HG02938 (cell line): ENCODE measurements around the gene CUL4B.
"Not testable (repeated sequence)": the region's sequence is repeated elsewhere in the genome, so short reads cannot be mapped to it uniquely, and the experiment has no call there.

Experiments used
- ATAC-seq: cut with Tn5 transposase; IDR thresholded peaks from one replicate; pipeline ENCODE4 v1.9.1; 2021; ENCODE audit warnings: mild to moderate bottlenecking, moderate library complexity; ENCODE audit not compliant: unreplicated experiment

Gene CUL4B

GRCh38 chrX:120534413-120535205 is 26.2 kb downstream of the CUL4B start:
- ATAC-seq = no peak

- no peak for ATAC-seq
These were observed 37.9 kb downstream of the CUL4B start for GRCh38 chrX:120522820-120523219.

- no peak for ATAC-seq
These were observed 42.8 kb downstream of the CUL4B start for GRCh38 chrX:120517936-120518335.

- ATAC-seq = no peak
These were observed 46.5 kb downstream of the CUL4B start for GRCh38 chrX:120514236-120514635.

- ATAC-seq = no peak
These were observed 48.1 kb downstream of the CUL4B start for GRCh38 chrX:120512627-120513026.

GRCh38 chrX:120512222-120512621 is 48.5 kb downstream of the CUL4B start:
- no peak for ATAC-seq

- ATAC-seq = no peak
These were observed 56.2 kb downstream of the CUL4B start for GRCh38 chrX:120504569-120504968.

- ATAC-seq = no peak
These were observed 61.3 kb downstream of the CUL4B start for GRCh38 chrX:120499301-120500072.

- ATAC-seq = not testable (repeated sequence)
These were observed 70.6 kb downstream of the CUL4B start for GRCh38 chrX:120490119-120490518.

GRCh38 chrX:120486786-120487185 is 74.0 kb downstream of the CUL4B start:
- no peak for ATAC-seq

GRCh38 chrX:120485638-120486520 is 74.9 kb downstream of the CUL4B start:
- peak; percentile 68 for ATAC-seq

- ATAC-seq = no peak
These were observed 75.5 kb downstream of the CUL4B start for GRCh38 chrX:120485315-120485637.

GRCh38 chrX:120477453-120477852 is 83.3 kb downstream of the CUL4B start:
- ATAC-seq = no peak

- ATAC-seq = no peak
These were observed 84.0 kb downstream of the CUL4B start for GRCh38 chrX:120476714-120477113.

GRCh38 chrX:120475447-120475846 is 85.3 kb downstream of the CUL4B start:
- not testable (repeated sequence) for ATAC-seq
